Spleen (tissue), 11 donors: ENCODE data around the gene IRF2BP2. TPM values are rescaled to one million over a fixed set of nuclear protein-coding genes. Genes with fewer than 3 reads are reported as not detected.

Experiments
- DNase-seq: peaks from one replicate; pipeline ENCODE4 v3.0.0-alpha.2; 2020
- H3K27ac ChIP-seq, 8 donors: fragments of 200-600 bp; sonication (generic) in 7 of 8; 1 replicate in 4 of 8; 2 replicates in 4 of 8; pipeline versions ENCODE4 v1.5.0 to v1.8.0; 2016 to 2021; ENCODE audit warnings: inconsistent platforms in 4 of 8, mild to moderate bottlenecking in 4 of 8, moderate library complexity in 1 of 8
- H3K27me3 ChIP-seq, 7 donors: fragments of 200-600 bp; sonication (generic) in 6 of 7; replicated peaks in 1 of 7; 1 replicate in 4 of 7; 2 replicates in 3 of 7; pipeline versions ENCODE4 v1.5.0 to v1.8.0; 2016 to 2021; ENCODE audit warnings: inconsistent platforms in 3 of 7, mild to moderate bottlenecking in 1 of 7
- H3K36me3 ChIP-seq, 6 donors: fragments of 200-600 bp; sonication (generic) in 5 of 6; 1 replicate in 4 of 6; 2 replicates in 2 of 6; pipeline versions ENCODE4 v1.5.0 to v1.8.0; 2016 to 2021; ENCODE audit warnings: inconsistent platforms in 2 of 6
- H3K4me1 ChIP-seq, 6 donors: fragments of 200-600 bp; sonication (generic) in 5 of 6; 1 replicate in 3 of 6; 2 replicates in 3 of 6; pipeline versions ENCODE4 v1.5.0 to v1.8.0; 2016 to 2021; ENCODE audit warnings: inconsistent platforms in 3 of 6
- H3K4me3 ChIP-seq, 8 donors: fragments of 200-600 bp; sonication (generic) in 7 of 8; 1 replicate in 4 of 8; 2 replicates in 4 of 8; pipeline versions ENCODE4 v1.5.0 to v1.8.0; 2016 to 2021; ENCODE audit warnings: inconsistent platforms in 4 of 8, mild to moderate bottlenecking in 4 of 8, moderate library complexity in 2 of 8
- H3K9me3 ChIP-seq, 8 donors: fragments of 200-600 bp; sonication (generic) in 7 of 8; 1 replicate in 4 of 8; 2 replicates in 4 of 8; pipeline versions ENCODE4 v1.5.0 to v1.8.0; 2016 to 2021; ENCODE audit warnings: inconsistent platforms in 4 of 8
- CTCF ChIP-seq, 11 experiments: fragments of 200-600 bp in 7 of 11; fragments of 450-650 bp in 4 of 11; sonication (generic) in 4 of 11; IDR thresholded peaks in 8 of 11; conservative IDR thresholded peaks in 3 of 11; 1 replicate in 7 of 11; 2 replicates in 4 of 11; pipeline versions ENCODE4 v1.4.0 to v1.8.0; 2016 to 2021; ENCODE audit warnings: antibody characterized with exemption in 11 of 11, inconsistent platforms in 4 of 11, mild to moderate bottlenecking in 1 of 11
- POLR2A ChIP-seq, 3 donors: fragments of 450-650 bp; IDR thresholded peaks; one replicate each; pipeline ENCODE4 v1.5.1; 2017; ENCODE audit warnings: antibody characterized with exemption in 3 of 3, mild to moderate bottlenecking in 1 of 3
- POLR2AphosphoS5 ChIP-seq, 3 donors: sonication (generic); formaldehyde crosslinking; IDR thresholded peaks; one replicate each; pipeline ENCODE4 v1.5.1; 2017; ENCODE audit warnings: antibody characterized with exemption in 3 of 3
- WGBS, 5 donors: extraction: QIAGEN DNeasy Blood & Tissue Kit in 3 of 5; methylation state at CpG; one replicate each; pipeline versions ENCODE4 v1.1.5 to v1.1.7; 2013 to 2018; 5-methylcytosine and 5-hydroxymethylcytosine counted together
- intact Hi-C: fragments of 100-400 bp; cut with DNase I; formaldehyde crosslinking; loops from one replicate; pipeline ENCODE4 v1.15.0; 2023; ENCODE audit warnings: low total_unique reads
- polyA plus RNA-seq, 3 donors: library from polyadenylated mRNA; stranded (reverse); fragments of 200-250 nt; gene quantifications; one replicate each; pipeline ENCODE4 v1.2.1, GENCODE V29; 2013
- total RNA-seq, 7 donors: library from RNA; depleted of rRNA in 3 of 7; stranded (reverse); fragments of >200 nt in 3 of 7; fragmentation: NEBNext Ultra II Directional in 4 of 7; extraction: Animal tissue kit (Norgen Biotek cat#: 25700) in 4 of 7; gene quantifications; one replicate each; pipeline versions ENCODE4 v1.1.0 to v1.2.1, GENCODE V29; 2016 to 2021
- donor health status: healthy with polysubstance abuse.
- donor health status: DM: no; HTN: no; CAD: no; lungs with moderate emphysema.
- donor health status: DM: no; HTN: no; CAD: no.
- donor health status: Bipolar disorder and iron deficiency.
- donor health status: healthy.
- donor health status: DM: no; HTN: no; CAD: no.
- donor health status: DM: yes; HTN: yes; CAD: no.

The IRF2BP2 gene
- total and polyA plus RNA-seq, 10 donors = 39.1 to 109 (median 60.3) TPM

- peak overlapping the region; percentile 97 to 100 (median 100) for H3K27ac ChIP-seq
- no peak for DNase-seq
- no peaks in the 10 kb centered on the region for H3K9me3 ChIP-seq
- intact Hi-C loops = no loop called here
- no peaks in the 10 kb centered on the region for H3K27me3 ChIP-seq
- H3K4me3 ChIP-seq = peak overlapping the region; percentile 34 to 89 (median 66)
- 6 to 14% (median 10%) methylated on average over 3 of the region's 3 CpGs for WGBS, 5 donors
- H3K4me1 ChIP-seq = peaks cover 54 to 83% (median 76%) of the 10 kb centered on the region in 6 donors
- peaks cover 0 to 56% (median 9%) of the 10 kb centered on the region in 6 donors for H3K36me3 ChIP-seq
- no peak for TF ChIP-seq POLR2A (IDR thresholded peaks at IDR 0.05)
- TF ChIP-seq CTCF (IDR thresholded peaks at IDR 0.05 in 8 of 11, conservative IDR thresholded peaks at IDR 0.05 in 3 of 11) = no peak
- no peak for TF ChIP-seq POLR2AphosphoS5 (IDR thresholded peaks at IDR 0.05)
These were observed 4.5 kb downstream of the IRF2BP2 start for GRCh38 chr1:234605399-234605982.

DNA sequence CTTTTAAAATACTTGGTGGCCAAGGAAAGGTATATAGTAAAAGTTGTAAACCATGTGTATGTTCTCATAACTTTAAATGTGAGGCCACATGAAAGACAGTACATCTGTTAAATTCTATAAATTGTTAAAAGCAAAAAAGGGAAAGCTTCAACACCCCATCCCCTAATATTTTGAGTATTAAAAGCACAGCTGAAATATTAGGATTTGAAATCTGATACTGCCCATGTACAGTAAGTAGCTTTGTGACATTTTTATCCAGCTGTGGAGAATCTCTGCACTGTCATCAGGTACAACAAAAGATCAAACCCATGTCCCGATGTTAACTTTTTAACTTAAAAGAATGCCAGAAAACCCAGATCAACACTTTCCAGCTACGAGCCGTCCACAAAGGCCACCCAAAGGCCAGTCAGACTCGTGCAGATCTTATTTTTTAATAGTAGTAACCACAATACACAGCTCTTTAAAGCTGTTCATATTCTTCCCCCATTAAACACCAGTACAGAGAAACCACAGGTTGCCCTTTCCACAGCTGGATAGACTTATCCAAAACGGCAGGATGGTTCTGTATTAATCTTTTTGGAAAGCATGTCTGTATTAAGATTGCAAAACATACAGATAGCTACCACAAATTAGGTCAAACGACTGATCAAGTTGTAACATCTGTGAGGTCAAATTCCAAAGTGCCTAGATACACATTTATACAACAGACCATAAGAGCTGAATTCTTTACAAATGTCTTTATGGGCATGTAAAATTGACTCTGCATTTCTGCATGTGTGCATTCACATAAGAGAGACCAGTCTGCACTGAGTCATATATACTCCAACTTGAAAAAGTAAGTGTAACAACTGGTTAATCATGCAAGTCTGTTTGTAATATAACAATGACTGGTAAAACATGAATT, 5.2 kb downstream of the IRF2BP2 start:
- H3K4me1 ChIP-seq = peaks cover 57 to 88% (median 80%) of the 10 kb centered on the region in 6 donors
- H3K9me3 ChIP-seq = no peaks in the 10 kb centered on the region
- intact Hi-C loops = no loop called here
- peak overlapping the region; percentile 97 to 100 (median 100) for H3K27ac ChIP-seq
- H3K4me3 ChIP-seq = peak overlapping the region; percentile 34 to 89 (median 66)
- 2 to 8% (median 5%) methylated on average over 6 of the region's 6 CpGs for WGBS, 5 donors
- no peak for TF ChIP-seq POLR2AphosphoS5 (IDR thresholded peaks at IDR 0.05)
- TF ChIP-seq POLR2A (IDR thresholded peaks at IDR 0.05) = no peak
- TF ChIP-seq CTCF (IDR thresholded peaks at IDR 0.05 in 8 of 11, conservative IDR thresholded peaks at IDR 0.05 in 3 of 11) = no peak
- no peaks in the 10 kb centered on the region for H3K27me3 ChIP-seq
- no peak for DNase-seq
- H3K36me3 ChIP-seq = peaks cover 0 to 56% (median 9%) of the 10 kb centered on the region in 6 donors

- TF ChIP-seq POLR2AphosphoS5 (IDR thresholded peaks at IDR 0.05) (no peak), CTCF (IDR thresholded peaks at IDR 0.05 in 8 of 11, conservative IDR thresholded peaks at IDR 0.05 in 3 of 11) (no peak), POLR2A (IDR thresholded peaks at IDR 0.05) (no peak)
- Histone ChIP-seq H3K36me3 (peaks cover 0 to 54% (median 9%) of the 10 kb centered on the region in 6 donors), H3K4me3 (peak overlapping the region in 5 of 8 donors; percentile 34 to 89 (median 65)), H3K27me3 (no peaks in the 10 kb centered on the region), H3K4me1 (peaks cover 66 to 98% (median 91%) of the 10 kb centered on the region in 6 donors), H3K27ac (peak overlapping the region; percentile 97 to 100 (median 100)), H3K9me3 (no peaks in the 10 kb centered on the region)
- intact Hi-C loops = no loop called here
- no peak for DNase-seq
- WGBS, 5 donors = 16 to 22% (median 19%) methylated on average over 6 of the region's 6 CpGs
These were observed 6.5 kb downstream of the IRF2BP2 start for GRCh38 chr1:234603221-234604204.
